Spleen (tissue), 7 donors: ENCODE measurements around the gene PRND.

Experiments
- CTCF ChIP-seq, 11 experiments: fragments of 200-600 bp in 7 of 11; fragments of 450-650 bp in 4 of 11; sonication (generic) in 4 of 11; IDR thresholded peaks in 8 of 11; conservative IDR thresholded peaks in 3 of 11; 1 replicate in 7 of 11; 2 replicates in 4 of 11; pipeline versions ENCODE4 v1.4.0 to v1.8.0; 2016 to 2021; ENCODE audit warnings: antibody characterized with exemption in 11 of 11, inconsistent platforms in 4 of 11, mild to moderate bottlenecking in 1 of 11
- POLR2A ChIP-seq, 3 donors: fragments of 450-650 bp; IDR thresholded peaks; one replicate each; pipeline ENCODE4 v1.5.1; 2017; ENCODE audit warnings: antibody characterized with exemption in 3 of 3, mild to moderate bottlenecking in 1 of 3
- POLR2AphosphoS5 ChIP-seq, 3 donors: sonication (generic); formaldehyde crosslinking; IDR thresholded peaks; one replicate each; pipeline ENCODE4 v1.5.1; 2017; ENCODE audit warnings: antibody characterized with exemption in 3 of 3
- donor health status: DM: no; HTN: no; CAD: no; lungs with moderate emphysema.
- donor health status: DM: no; HTN: no; CAD: no.
- donor health status: DM: no; HTN: no; CAD: no.

DNA sequence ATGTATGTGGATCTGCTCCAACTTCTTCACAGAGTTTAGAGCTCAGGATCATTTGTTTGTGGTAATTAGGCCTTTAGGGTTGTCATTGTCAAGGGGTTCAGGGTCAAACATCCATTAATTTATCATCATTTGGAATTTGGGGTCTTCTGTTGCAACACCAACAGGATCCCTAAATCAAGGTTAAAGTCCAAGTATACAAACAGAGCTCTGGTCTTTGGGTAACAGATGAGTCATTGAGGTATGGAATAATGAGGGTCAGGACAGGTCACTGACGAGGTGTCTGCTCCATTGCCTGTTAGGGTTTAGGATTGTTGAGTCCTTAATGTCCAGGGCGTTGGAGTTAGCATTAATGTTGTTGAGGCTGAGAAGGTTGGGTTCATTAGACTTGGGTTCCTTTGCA is 47.6 kb downstream of the PRND start:
- TF ChIP-seq CTCF (IDR thresholded peaks at IDR 0.05 in 8 of 11, conservative IDR thresholded peaks at IDR 0.05 in 3 of 11) (no peak), POLR2A (IDR thresholded peaks at IDR 0.05) (no peak), POLR2AphosphoS5 (IDR thresholded peaks at IDR 0.05) (no peak)
